Fibroblast of lung (primary cell): Measurements from ENCODE around the gene CFAP74. TPM values are rescaled to one million over a fixed set of nuclear protein-coding genes. Genes with fewer than 3 reads are reported as not detected.
"Not testable (repeated sequence)": the region's sequence is repeated elsewhere in the genome, so short reads cannot be mapped to it uniquely, and the experiment has no call there.

Experiments
- DNase-seq, 2 donors: peaks; one replicate each; pipeline versions ENCODE4 v3.0.0 to v3.0.0-alpha.2; 2010; ENCODE audit warnings: low read depth in 2 of 2
- H2AFZ ChIP-seq: 2 replicates; pipeline ENCODE4 v1.5.1; 2012; ENCODE audit warnings: low read length, control low read depth, inconsistent platforms
- H3K27ac ChIP-seq: 2 replicates; pipeline ENCODE4 v1.5.1; 2011; ENCODE audit warnings: low read length, control low read depth; ENCODE audit not compliant: insufficient read depth
- H3K27me3 ChIP-seq: 2 replicates; pipeline ENCODE4 v1.5.1; 2011; ENCODE audit warnings: mild to moderate bottlenecking, low read length; ENCODE audit not compliant: control insufficient read depth, insufficient read depth
- H3K36me3 ChIP-seq: 2 replicates; pipeline ENCODE4 v1.5.1; 2011; ENCODE audit warnings: low read length; ENCODE audit not compliant: control insufficient read depth, insufficient read depth
- H3K4me1 ChIP-seq: 2 replicates; pipeline ENCODE4 v1.5.1; 2011; ENCODE audit warnings: low read length; ENCODE audit not compliant: control insufficient read depth, insufficient read depth; ENCODE audit errors: extremely low read depth
- H3K4me2 ChIP-seq: 2 replicates; pipeline ENCODE4 v1.5.1; 2011; ENCODE audit warnings: low read length, control low read depth; ENCODE audit not compliant: insufficient read depth; ENCODE audit errors: extremely low read depth
- H3K4me3 ChIP-seq, 4 experiments: fragments of 200-600 bp in 1 of 4; sonication (generic) in 1 of 4; replicated peaks in 1 of 4; 2 replicates each; pipeline ENCODE4 v1.5.1; 2011 to 2016; ENCODE audit warnings: low read length in 4 of 4, low read depth in 3 of 4, mild to moderate bottlenecking in 3 of 4, control low read depth in 2 of 4, inconsistent platforms in 1 of 4, mixed read lengths in 1 of 4; ENCODE audit not compliant: insufficient read depth in 1 of 4; ENCODE audit errors: control extremely low read depth in 1 of 4
- H3K79me2 ChIP-seq: 2 replicates; pipeline ENCODE4 v1.5.1; 2012; ENCODE audit warnings: mild to moderate bottlenecking, low read length, inconsistent platforms; ENCODE audit not compliant: control insufficient read depth, insufficient read depth
- H3K9ac ChIP-seq: 2 replicates; pipeline ENCODE4 v1.5.1; 2011; ENCODE audit warnings: mild to moderate bottlenecking, low read length, control low read depth; ENCODE audit not compliant: insufficient read depth
- H3K9me3 ChIP-seq: 2 replicates; pipeline ENCODE4 v1.5.1; 2012; ENCODE audit warnings: low read depth, low read length; ENCODE audit not compliant: control insufficient read depth, insufficient read depth
- H4K20me1 ChIP-seq: 2 replicates; pipeline ENCODE4 v1.5.1; 2011; ENCODE audit warnings: low read length; ENCODE audit not compliant: control insufficient read depth, insufficient read depth; ENCODE audit errors: extremely low read depth
- EZH2 ChIP-seq: IDR thresholded peaks from 2 replicates; pipeline ENCODE4 v1.5.1; 2012; ENCODE audit warnings: low read length, control low read depth, mild to moderate bottlenecking; ENCODE audit errors: missing control alignments
- polyA plus RNA-seq, 2 donors: library from polyadenylated mRNA; depleted of rRNA in 1 of 2; stranded (reverse) in 1 of 2; unstranded in 1 of 2; fragments of >200 nt; gene quantifications; 2 replicates each; pipeline ENCODE4 v1.2.1, GENCODE V29; 2011 to 2012; ENCODE audit warnings: missing spikeins in 1 of 2
- total RNA-seq: library from RNA; depleted of rRNA; stranded (reverse); fragments of >200 nt; gene quantifications from 2 replicates; pipeline ENCODE4 v1.2.1, GENCODE V29; 2014
- TF ChIP-seq, protein P1 (sequence below), 2 donors: IDR thresholded peaks in 1 of 2; conservative IDR thresholded peaks in 1 of 2; 1 replicate in 1 of 2; 2 replicates in 1 of 2; pipeline ENCODE4 v1.5.1; 2011 to 2012; ENCODE audit warnings: low read length in 2 of 2, control low read depth in 1 of 2, inconsistent platforms in 1 of 2, low read depth in 1 of 2, mild to moderate bottlenecking in 1 of 2

CFAP74 gene
- total and polyA plus RNA-seq, 2 donors (not counting 1 experiment from before 2014, with no cell fraction given): not detected

DNA sequence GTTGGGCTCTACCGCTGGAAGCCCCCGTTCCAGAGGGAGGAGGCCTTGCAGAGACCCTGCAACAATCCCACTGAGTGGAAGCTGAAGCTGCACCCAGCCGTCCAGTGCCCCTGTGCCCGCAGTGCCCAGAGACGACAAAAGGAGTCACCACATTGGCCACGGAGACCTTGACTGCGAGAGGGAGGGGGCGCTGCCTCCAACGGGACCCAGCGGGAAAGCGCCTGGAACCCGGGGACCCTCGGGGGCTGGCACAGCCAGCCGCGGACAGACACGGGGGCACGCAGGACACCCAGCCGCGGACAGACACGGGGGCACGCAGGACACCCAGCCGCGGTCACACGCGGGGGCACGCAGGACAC is 22.5 kb downstream of the CFAP74 start:
- no peaks in the 10 kb centered on the region for H3K79me2 ChIP-seq
- no peaks in the 10 kb centered on the region for H3K4me1 ChIP-seq
- no peak overlapping the region for H3K4me2 ChIP-seq
- H3K9ac ChIP-seq: no peak overlapping the region
- H4K20me1 ChIP-seq: no peaks in the 10 kb centered on the region
- no peaks in the 10 kb centered on the region for H3K36me3 ChIP-seq
- no peak overlapping the region for H2AFZ ChIP-seq
- DNase-seq: no peak
- no peak overlapping the region for H3K27ac ChIP-seq
- H3K4me3 ChIP-seq: no peak overlapping the region
- peaks cover 3% of the 10 kb centered on the region for H3K9me3 ChIP-seq
- H3K27me3 ChIP-seq: no peaks in the 10 kb centered on the region
- TF ChIP-seq, protein P1, sequence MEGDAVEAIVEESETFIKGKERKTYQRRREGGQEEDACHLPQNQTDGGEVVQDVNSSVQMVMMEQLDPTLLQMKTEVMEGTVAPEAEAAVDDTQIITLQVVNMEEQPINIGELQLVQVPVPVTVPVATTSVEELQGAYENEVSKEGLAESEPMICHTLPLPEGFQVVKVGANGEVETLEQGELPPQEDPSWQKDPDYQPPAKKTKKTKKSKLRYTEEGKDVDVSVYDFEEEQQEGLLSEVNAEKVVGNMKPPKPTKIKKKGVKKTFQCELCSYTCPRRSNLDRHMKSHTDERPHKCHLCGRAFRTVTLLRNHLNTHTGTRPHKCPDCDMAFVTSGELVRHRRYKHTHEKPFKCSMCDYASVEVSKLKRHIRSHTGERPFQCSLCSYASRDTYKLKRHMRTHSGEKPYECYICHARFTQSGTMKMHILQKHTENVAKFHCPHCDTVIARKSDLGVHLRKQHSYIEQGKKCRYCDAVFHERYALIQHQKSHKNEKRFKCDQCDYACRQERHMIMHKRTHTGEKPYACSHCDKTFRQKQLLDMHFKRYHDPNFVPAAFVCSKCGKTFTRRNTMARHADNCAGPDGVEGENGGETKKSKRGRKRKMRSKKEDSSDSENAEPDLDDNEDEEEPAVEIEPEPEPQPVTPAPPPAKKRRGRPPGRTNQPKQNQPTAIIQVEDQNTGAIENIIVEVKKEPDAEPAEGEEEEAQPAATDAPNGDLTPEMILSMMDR (conservative IDR thresholded peaks at IDR 0.05 in 1 of 2, IDR thresholded peaks at IDR 0.05 in 1 of 2; ENCODE audit: low read depth in 1 of 2, low read length in 2 of 2): no peak
- TF ChIP-seq EZH2: no peak

GRCh38 chr1:1980467-1981141 is 23.0 kb downstream of the CFAP74 start:
- no peak overlapping the region for H3K27ac ChIP-seq
- H4K20me1 ChIP-seq: no peaks in the 10 kb centered on the region
- H2AFZ ChIP-seq: no peak overlapping the region
- H3K4me1 ChIP-seq: no peaks in the 10 kb centered on the region
- no peak overlapping the region for H3K4me3 ChIP-seq
- no peaks in the 10 kb centered on the region for H3K79me2 ChIP-seq
- TF ChIP-seq, protein P1 (conservative IDR thresholded peaks at IDR 0.05 in 1 of 2, IDR thresholded peaks at IDR 0.05 in 1 of 2; ENCODE audit: low read depth in 1 of 2, low read length in 2 of 2): no peak
- TF ChIP-seq EZH2: no peak
- H3K36me3 ChIP-seq: no peaks in the 10 kb centered on the region
- DNase-seq: no peak
- peaks cover 3% of the 10 kb centered on the region for H3K9me3 ChIP-seq
- H3K4me2 ChIP-seq: no peak overlapping the region
- no peaks in the 10 kb centered on the region for H3K27me3 ChIP-seq
- H3K9ac ChIP-seq: no peak overlapping the region

DNA sequence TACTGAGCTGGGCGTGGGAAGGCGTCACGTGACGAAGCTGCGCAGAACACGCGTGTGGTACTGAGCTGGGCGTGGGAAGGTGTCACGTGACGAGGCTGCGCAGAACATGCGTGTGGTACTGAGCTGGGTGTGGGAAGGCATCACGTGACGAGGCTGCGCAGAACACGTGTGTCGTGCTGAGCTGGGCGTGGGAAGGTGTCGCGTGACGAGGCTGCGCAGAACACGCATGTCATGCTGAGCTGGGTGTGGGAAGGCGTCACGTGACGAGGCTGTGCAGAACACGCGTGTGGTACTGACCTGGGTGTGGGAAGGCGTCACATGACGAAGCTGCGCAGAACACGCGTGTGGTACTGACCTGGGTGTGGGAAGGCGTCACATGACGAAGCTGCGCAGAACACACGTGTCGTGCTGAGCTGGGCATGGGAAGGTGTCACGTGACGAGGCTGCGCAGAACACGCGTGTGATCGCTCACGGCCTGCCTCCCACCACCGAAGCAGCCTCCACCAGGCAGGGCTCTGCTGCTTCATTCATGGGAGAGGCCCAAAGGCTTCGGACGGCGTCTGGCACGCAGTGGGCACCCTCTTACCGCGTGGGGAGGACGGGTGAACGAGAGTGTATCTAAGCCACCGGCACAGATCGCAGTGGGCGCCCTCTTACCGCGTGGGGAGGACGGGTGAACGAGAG is 24.0 kb downstream of the CFAP74 start:
- TF ChIP-seq EZH2: no peak
- TF ChIP-seq, protein P1 (conservative IDR thresholded peaks at IDR 0.05 in 1 of 2, IDR thresholded peaks at IDR 0.05 in 1 of 2; ENCODE audit: low read depth in 1 of 2, low read length in 2 of 2): no peak
- peaks cover 3% of the 10 kb centered on the region for H3K9me3 ChIP-seq
- no peak overlapping the region for H3K9ac ChIP-seq
- no peaks in the 10 kb centered on the region for H4K20me1 ChIP-seq
- H2AFZ ChIP-seq: no peak overlapping the region
- no peaks in the 10 kb centered on the region for H3K79me2 ChIP-seq
- no peak overlapping the region for H3K27ac ChIP-seq
- no peaks in the 10 kb centered on the region for H3K36me3 ChIP-seq
- H3K4me2 ChIP-seq: no peak overlapping the region
- H3K27me3 ChIP-seq: no peaks in the 10 kb centered on the region
- no peak overlapping the region for H3K4me3 ChIP-seq
- no peaks in the 10 kb centered on the region for H3K4me1 ChIP-seq
- no peak for DNase-seq

GRCh38 chr1:1978690-1979481 is 24.7 kb downstream of the CFAP74 start:
- DNase-seq, H3K9me3 ChIP-seq, H3K27me3 ChIP-seq, H3K36me3 ChIP-seq, H3K27ac ChIP-seq, H3K4me1 ChIP-seq, H3K4me3 ChIP-seq, H3K79me2 ChIP-seq, H3K4me2 ChIP-seq, H4K20me1 ChIP-seq, H3K9ac ChIP-seq, H2AFZ ChIP-seq: not testable (repeated sequence)
